BLaER1 treated with 17β-estradiol and CSF1 and Interleukin-3, amounts not matched to agents 10 nM and 100 nM (cell line): ENCODE results near the gene FAM180A.
A peak's percentile ranks its signal among the peaks of the same experiment; 100 is the strongest.
"Not testable (repeated sequence)": the region's sequence is repeated elsewhere in the genome, so short reads cannot be mapped to it uniquely, and the experiment has no call there.

ENCODE experiments used
- H3K27ac ChIP-seq, 11 experiments: shearing (Covaris generic); formaldehyde crosslinking; 2 replicates each; pipeline ENCODE4 v1.8.1; 2022
- H3K27me3 ChIP-seq, 11 experiments: shearing (Covaris generic); formaldehyde crosslinking; 2 replicates each; pipeline ENCODE4 v1.8.1; 2022
- H3K36me3 ChIP-seq, 11 experiments: shearing (Covaris generic); formaldehyde crosslinking; 2 replicates each; pipeline ENCODE4 v1.8.1; 2022
- H3K4me1 ChIP-seq, 10 experiments: shearing (Covaris generic); formaldehyde crosslinking; 2 replicates each; pipeline ENCODE4 v1.8.1; 2022
- H3K4me2 ChIP-seq, 11 experiments: shearing (Covaris generic); formaldehyde crosslinking; 2 replicates each; pipeline ENCODE4 v1.8.1; 2022
- H3K4me3 ChIP-seq, 10 experiments: shearing (Covaris generic); formaldehyde crosslinking; 2 replicates each; pipeline ENCODE4 v1.8.1; 2022
- H3K9ac ChIP-seq, 11 experiments: shearing (Covaris generic); formaldehyde crosslinking; 2 replicates each; pipeline ENCODE4 v1.8.1; 2022
- H3K9me3 ChIP-seq, 11 experiments: shearing (Covaris generic); formaldehyde crosslinking; replicated peaks in 1 of 11; 2 replicates each; pipeline ENCODE4 v1.8.1; 2022
- H4K20me1 ChIP-seq, 11 experiments: shearing (Covaris generic); formaldehyde crosslinking; 2 replicates each; pipeline ENCODE4 v1.8.1; 2022
- Cebpa-rat ChIP-seq, 11 experiments: shearing (Covaris generic); IDR thresholded peaks; 2 replicates each; pipeline ENCODE4 v1.8.1; 2022

FAM180A gene

DNA sequence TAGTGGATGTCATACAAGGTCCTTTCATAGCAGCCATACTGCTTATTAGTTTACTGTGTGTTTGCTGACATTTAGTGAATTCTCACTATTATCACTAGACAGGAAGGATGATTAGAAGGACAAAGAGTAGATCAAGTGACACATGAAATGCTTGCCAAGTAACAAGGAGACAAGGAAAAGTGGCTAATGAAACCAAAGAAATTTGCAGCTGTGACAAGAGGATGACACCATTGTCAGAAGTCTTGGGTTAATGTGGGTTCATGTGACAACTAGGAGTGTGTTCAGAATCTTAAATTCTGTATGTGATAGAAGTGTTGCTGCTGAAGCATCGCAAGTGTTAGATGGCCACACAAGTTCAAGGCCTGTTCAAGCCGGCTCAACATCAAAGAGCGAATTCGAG, 40.8 kb upstream of the FAM180A start:
- no peaks in the 10 kb centered on the region for H3K4me1 ChIP-seq
- no peak overlapping the region for H3K9ac ChIP-seq
- H4K20me1 ChIP-seq, result no peaks in the 10 kb centered on the region
- no peak overlapping the region for H3K4me2 ChIP-seq
- H3K27me3 ChIP-seq, result no peaks in the 10 kb centered on the region
- H3K4me3 ChIP-seq, result no peak overlapping the region
- no peak overlapping the region for H3K27ac ChIP-seq
- H3K9me3 ChIP-seq, result no peaks in the 10 kb centered on the region; a peak in 1 of 22 replicates
- H3K36me3 ChIP-seq, result no peaks in the 10 kb centered on the region
- TF ChIP-seq Cebpa-rat (IDR thresholded peaks at IDR 0.05), result no peak

GRCh38 chr7:135786911-135787310, 38.3 kb upstream of the FAM180A start:
- no peaks in the 10 kb centered on the region for H4K20me1 ChIP-seq
- TF ChIP-seq Cebpa-rat (IDR thresholded peaks at IDR 0.05), result no peak
- no peak overlapping the region for H3K27ac ChIP-seq

DNA sequence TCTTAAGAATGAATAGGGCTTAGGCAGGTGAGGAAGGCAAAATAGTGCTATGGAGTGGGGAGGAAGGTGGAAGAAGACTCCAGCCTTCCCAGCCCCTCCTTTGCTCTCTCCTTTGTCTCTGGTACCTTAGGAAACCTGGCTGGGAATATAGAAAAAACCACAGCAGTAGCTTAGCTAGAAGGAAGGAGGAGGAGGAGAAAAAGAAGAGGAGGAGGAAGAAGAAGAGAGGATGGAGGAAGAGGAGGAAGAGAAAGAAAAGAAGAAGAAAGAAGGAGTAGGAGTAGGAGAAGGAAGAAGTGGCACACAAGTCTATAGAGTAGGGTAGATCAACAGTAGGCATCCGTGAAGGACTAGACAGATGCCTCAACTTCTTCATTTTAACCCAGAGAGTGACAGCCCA, 36.5 kb upstream of the FAM180A start:
- Histone ChIP-seq H3K9ac (no peak overlapping the region), H3K4me2 (no peak overlapping the region), H4K20me1 (no peaks in the 10 kb centered on the region), H3K4me3 (no peak overlapping the region), H3K9me3 (no peaks in the 10 kb centered on the region), H3K27ac (no peak overlapping the region), H3K36me3 (no peaks in the 10 kb centered on the region), H3K27me3 (no peaks in the 10 kb centered on the region), H3K4me1 (peaks cover 0 to 8% (median 0%) of the 10 kb centered on the region in 10 experiments; a peak in 1 of 20 replicates)
- no peak for TF ChIP-seq Cebpa-rat (IDR thresholded peaks at IDR 0.05)

More at GRCh38 chr7:135786911-135787310, 38.3 kb upstream of the FAM180A start:
- Histone ChIP-seq H3K27me3 (no peaks in the 10 kb centered on the region), H3K4me3 (no peak overlapping the region), H3K9ac (no peak overlapping the region), H3K4me1 (peaks cover 0 to 8% (median 0%) of the 10 kb centered on the region in 10 experiments; a peak in 1 of 20 replicates), H3K4me2 (no peak overlapping the region), H3K36me3 (no peaks in the 10 kb centered on the region), H3K9me3 (no peaks in the 10 kb centered on the region)

DNA sequence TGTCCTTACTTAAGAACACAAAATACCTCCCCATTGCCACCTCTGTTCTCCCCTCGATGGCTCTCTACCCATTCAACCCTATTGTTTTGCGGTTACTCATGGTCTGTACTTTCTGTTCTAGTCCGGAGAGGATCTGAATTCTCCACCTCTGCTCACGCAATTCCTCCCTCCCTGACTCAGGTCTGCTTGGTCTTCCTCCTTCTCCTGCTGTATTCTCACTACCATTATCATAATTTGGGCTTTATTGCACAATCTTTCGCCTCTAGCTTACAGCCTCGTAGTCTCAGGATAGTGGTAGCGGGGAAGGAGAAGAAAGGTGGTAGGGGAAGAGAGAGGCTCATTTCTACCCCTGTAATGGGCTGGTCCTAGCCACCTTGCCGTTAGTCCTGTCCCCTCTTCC, 35.4 kb upstream of the FAM180A start:
- Histone ChIP-seq H4K20me1 (no peaks in the 10 kb centered on the region), H3K27ac (no peak overlapping the region), H3K36me3 (no peaks in the 10 kb centered on the region), H3K9me3 (no peaks in the 10 kb centered on the region; a peak in 1 of 22 replicates), H3K4me3 (no peak overlapping the region), H3K4me1 (peaks cover 0 to 8% (median 0%) of the 10 kb centered on the region in 10 experiments; a peak in 1 of 20 replicates), H3K4me2 (no peak overlapping the region), H3K27me3 (no peaks in the 10 kb centered on the region), H3K9ac (no peak overlapping the region)
- TF ChIP-seq Cebpa-rat (IDR thresholded peaks at IDR 0.05), result peak in 4 of 11 experiments; percentile 16 to 65 (median 45); a peak in 5 of 22 replicates

DNA sequence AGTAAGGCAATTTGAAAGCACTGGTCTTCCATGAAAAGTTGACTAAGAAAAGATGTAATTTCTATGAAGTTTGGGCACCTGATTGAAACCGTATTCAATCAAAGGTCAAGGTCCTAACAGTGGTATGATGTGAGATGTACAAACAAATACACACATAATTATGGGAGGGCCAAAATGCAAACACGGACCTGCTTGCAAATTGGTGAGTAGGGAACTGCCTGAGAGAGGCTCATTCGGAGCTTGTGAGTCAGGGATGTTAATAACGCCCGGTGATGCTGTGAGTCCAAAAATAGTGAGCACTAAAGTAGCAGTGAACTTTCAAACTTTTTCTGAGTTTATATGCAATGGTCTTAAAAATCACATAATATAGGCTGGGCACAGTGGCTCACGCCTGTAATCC, 34.2 kb upstream of the FAM180A start:
- Histone ChIP-seq H3K9ac (no peak overlapping the region), H3K4me2 (no peak overlapping the region), H3K27me3 (no peaks in the 10 kb centered on the region), H3K27ac (no peak overlapping the region), H3K36me3 (no peaks in the 10 kb centered on the region), H3K4me1 (peaks cover 0 to 8% (median 0%) of the 10 kb centered on the region in 10 experiments; a peak in 1 of 20 replicates), H3K9me3 (peaks cover 6 to 11% (median 8%) of the 10 kb centered on the region in 11 experiments; a peak in 21 of 22 replicates), H4K20me1 (no peaks in the 10 kb centered on the region), H3K4me3 (no peak overlapping the region)
- TF ChIP-seq Cebpa-rat (IDR thresholded peaks at IDR 0.05), result no peak

DNA sequence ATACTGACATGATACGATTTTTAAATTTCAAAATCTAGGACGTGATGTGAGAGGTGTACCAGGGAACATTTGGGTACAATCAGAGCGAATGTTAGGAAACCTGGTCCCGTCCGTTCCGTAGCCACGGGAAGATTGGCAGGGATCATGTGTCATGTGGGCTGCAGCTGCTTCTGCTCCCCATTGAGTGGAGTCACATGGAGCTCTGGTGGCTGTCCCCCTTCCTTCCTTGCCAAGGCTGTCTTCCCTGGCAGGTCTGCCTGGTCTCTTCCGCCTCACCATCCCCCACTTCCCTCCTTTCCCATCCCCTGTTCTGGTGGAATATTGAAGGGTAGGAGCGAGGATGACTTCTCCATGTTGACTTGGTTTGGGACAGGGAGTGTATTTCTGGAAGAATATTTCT, 33.8 kb upstream of the FAM180A start:
- H3K27ac ChIP-seq, result no peak overlapping the region
- H3K27me3 ChIP-seq, result no peaks in the 10 kb centered on the region
- peaks cover 9 to 15% (median 11%) of the 10 kb centered on the region in 11 experiments; a peak in 21 of 22 replicates for H3K9me3 ChIP-seq
- peaks cover 0 to 8% (median 0%) of the 10 kb centered on the region in 10 experiments; a peak in 1 of 20 replicates for H3K4me1 ChIP-seq
- H3K4me3 ChIP-seq, result no peak overlapping the region
- H3K4me2 ChIP-seq, result no peak overlapping the region
- no peaks in the 10 kb centered on the region for H3K36me3 ChIP-seq
- no peak overlapping the region for H3K9ac ChIP-seq
- TF ChIP-seq Cebpa-rat (IDR thresholded peaks at IDR 0.05), result no peak
- H4K20me1 ChIP-seq, result no peaks in the 10 kb centered on the region

GRCh38 chr7:135777626-135778398, 29.2 kb upstream of the FAM180A start:
- Histone ChIP-seq H3K4me3 (no peak overlapping the region), H3K9me3 (peaks cover 9 to 15% (median 12%) of the 10 kb centered on the region in 11 experiments; a peak in 21 of 22 replicates), H3K27me3 (no peaks in the 10 kb centered on the region), H3K4me1 (peaks cover 0 to 3% (median under 1%) of the 10 kb centered on the region in 10 experiments; a peak in 10 of 20 replicates), H3K36me3 (no peaks in the 10 kb centered on the region), H3K9ac (no peak overlapping the region), H3K27ac (no peak overlapping the region), H3K4me2 (no peak overlapping the region), H4K20me1 (no peaks in the 10 kb centered on the region)
- no peak for TF ChIP-seq Cebpa-rat (IDR thresholded peaks at IDR 0.05)

DNA sequence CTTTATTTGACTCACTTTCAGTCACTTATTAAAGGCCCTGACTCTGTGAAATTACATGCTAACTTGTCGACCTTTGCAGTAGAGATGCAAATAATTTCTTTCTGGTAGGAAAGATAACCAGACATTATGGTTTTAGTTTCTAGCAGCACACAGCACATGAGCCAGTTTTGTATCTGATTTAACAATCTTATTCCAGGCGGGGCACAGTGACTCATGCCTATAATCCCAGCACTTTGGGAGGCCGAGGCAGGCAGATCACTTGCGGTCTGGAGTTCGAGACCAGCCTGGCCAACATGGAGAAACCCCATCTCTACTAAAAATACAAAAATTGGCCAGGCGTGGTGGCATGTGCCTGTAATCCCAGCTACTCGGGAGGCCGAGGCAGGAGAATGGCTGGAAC, 27.3 kb upstream of the FAM180A start:
- Histone ChIP-seq H3K4me1 (peaks cover 0 to 15% (median 11%) of the 10 kb centered on the region in 10 experiments; a peak in 15 of 20 replicates), H3K9me3 (peaks cover 9 to 15% (median 12%) of the 10 kb centered on the region in 11 experiments; a peak in 21 of 22 replicates)
- H3K27me3 ChIP-seq, H3K4me3 ChIP-seq, H3K36me3 ChIP-seq, H3K4me2 ChIP-seq, H4K20me1 ChIP-seq, H3K9ac ChIP-seq, H3K27ac ChIP-seq: not testable (repeated sequence)

- TF ChIP-seq Cebpa-rat (IDR thresholded peaks at IDR 0.05), result no peak
Observed at GRCh38 chr7:135775230-135775629, 26.6 kb upstream of the FAM180A start.

More at GRCh38 chr7:135775230-135775629, 26.6 kb upstream of the FAM180A start:
- Histone ChIP-seq H3K27ac (no peak overlapping the region), H3K27me3 (no peaks in the 10 kb centered on the region), H3K4me1 (peaks cover 0 to 15% (median 11%) of the 10 kb centered on the region in 10 experiments; a peak in 15 of 20 replicates), H3K4me3 (no peak overlapping the region), H3K9ac (no peak overlapping the region), H3K36me3 (no peaks in the 10 kb centered on the region), H3K9me3 (peaks cover 9 to 15% (median 12%) of the 10 kb centered on the region in 11 experiments; a peak in 21 of 22 replicates), H4K20me1 (no peaks in the 10 kb centered on the region), H3K4me2 (no peak overlapping the region)
